Glutamatergic neuron (in vitro differentiated cells): ENCODE data around the gene LRP1. TPM values are rescaled to one million over a fixed set of nuclear protein-coding genes. Genes with fewer than 3 reads are reported as not detected.
A peak's percentile ranks its signal among the peaks of the same experiment; 100 is the strongest.

Experiments used
- DNase-seq: peaks from one replicate; pipeline ENCODE4 v3.0.0; 2022
- H3K27ac Mint-ChIP-seq: one replicate; pipeline ENCODE4 v1.8.0; 2020; ENCODE audit warnings: mild to moderate bottlenecking, mixed read lengths, inconsistent platforms; ENCODE audit not compliant: unreplicated experiment
- H3K27me3 Mint-ChIP-seq: one replicate; pipeline ENCODE4 v1.8.0; 2020; ENCODE audit warnings: mild to moderate bottlenecking, moderate library complexity, mixed read lengths, inconsistent platforms; ENCODE audit not compliant: unreplicated experiment
- H3K36me3 Mint-ChIP-seq: one replicate; pipeline ENCODE4 v1.8.0; 2020; ENCODE audit warnings: mild to moderate bottlenecking, mixed read lengths, inconsistent platforms; ENCODE audit not compliant: unreplicated experiment
- H3K4me1 Mint-ChIP-seq: one replicate; pipeline ENCODE4 v1.8.0; 2020; ENCODE audit warnings: mild to moderate bottlenecking, low read depth, mixed read lengths, inconsistent platforms; ENCODE audit not compliant: unreplicated experiment
- H3K4me3 Mint-ChIP-seq: one replicate; pipeline ENCODE4 v1.8.0; 2020; ENCODE audit warnings: mild to moderate bottlenecking, mixed read lengths, inconsistent platforms; ENCODE audit not compliant: unreplicated experiment
- H3K9me3 Mint-ChIP-seq: one replicate; pipeline ENCODE4 v1.8.0; 2020; ENCODE audit warnings: mild to moderate bottlenecking, moderate library complexity, mixed read lengths, inconsistent platforms; ENCODE audit not compliant: unreplicated experiment
- CTCF ChIP-seq: fragments of 200-600 bp; sonication (generic); IDR thresholded peaks from one replicate; pipeline ENCODE4 v1.5.0; 2021; ENCODE audit not compliant: partially characterized antibody, unreplicated experiment
- total RNA-seq: library from RNA; stranded (reverse); fragmentation: NEBNext Ultra II Directional; extraction: Animal tissue kit (Norgen Biotek cat#: 25700); gene quantifications from one replicate; pipeline ENCODE4 v1.2.1, GENCODE V29; 2021; ENCODE audit not compliant: unreplicated experiment

LRP1 gene
- total RNA-seq, 1 donor from 2014 or later, result 125 TPM

GRCh38 chr12:57240066-57240921 lies 112.0 kb downstream of the LRP1 start:
- no peak for TF ChIP-seq CTCF
- Mint-ChIP-seq H3K27me3 (peaks cover 42% of the 10 kb centered on the region), H3K4me1 (peaks cover 28% of the 10 kb centered on the region), H3K4me3 (peak overlapping the region; percentile 98), H3K9me3 (peaks cover 32% of the 10 kb centered on the region), H3K27ac (peak overlapping the region; percentile 99), H3K36me3 (no peaks in the 10 kb centered on the region)
- DNase-seq, result peak; percentile 72

DNA sequence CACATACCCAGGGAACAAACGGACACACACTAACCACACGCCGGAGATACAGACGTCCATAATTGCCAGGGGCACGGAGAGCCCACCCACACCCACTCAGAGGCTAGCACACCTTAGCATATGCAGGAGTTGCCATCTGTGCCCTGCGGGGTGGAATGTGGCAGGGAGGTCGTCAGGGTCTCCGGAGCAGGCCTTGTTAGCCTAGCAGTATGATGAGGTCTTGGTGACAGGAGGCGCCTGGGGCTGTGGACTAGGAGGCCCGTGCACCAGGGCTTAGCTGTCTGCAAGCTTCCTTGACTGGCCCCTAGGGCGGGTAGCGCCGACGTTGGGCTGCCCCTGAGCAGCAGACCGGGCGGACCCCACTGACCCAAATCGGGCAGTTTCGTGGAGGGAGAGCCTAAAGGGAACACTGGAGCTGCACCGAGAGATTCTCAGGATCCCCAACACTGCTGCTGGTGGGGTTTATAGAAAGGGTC lies 112.7 kb downstream of the LRP1 start:
- Mint-ChIP-seq H3K9me3 (peaks cover 32% of the 10 kb centered on the region), H3K27ac (peak overlapping the region; percentile 99), H3K27me3 (peaks cover 38% of the 10 kb centered on the region), H3K4me1 (peaks cover 28% of the 10 kb centered on the region), H3K36me3 (no peaks in the 10 kb centered on the region), H3K4me3 (peak overlapping the region; percentile 98)
- peak; percentile 38 for TF ChIP-seq CTCF
- peak; percentile 79 for DNase-seq

- TF ChIP-seq CTCF, result peak; percentile 7
- peaks cover 33% of the 10 kb centered on the region for H3K9me3 Mint-ChIP-seq
- H3K4me1 Mint-ChIP-seq, result peaks cover 27% of the 10 kb centered on the region
- peak; percentile 66 for DNase-seq
- no peaks in the 10 kb centered on the region for H3K36me3 Mint-ChIP-seq
- H3K27ac Mint-ChIP-seq, result peak overlapping the region; percentile 99
- peak overlapping the region; percentile 98 for H3K4me3 Mint-ChIP-seq
- H3K27me3 Mint-ChIP-seq, result peaks cover 37% of the 10 kb centered on the region
These were observed 113.4 kb downstream of the LRP1 start for GRCh38 chr12:57241402-57242310.

GRCh38 chr12:57242329-57242690 lies 114.0 kb downstream of the LRP1 start:
- peaks cover 29% of the 10 kb centered on the region for H3K9me3 Mint-ChIP-seq
- DNase-seq, result no peak
- H3K27me3 Mint-ChIP-seq, result peaks cover 31% of the 10 kb centered on the region
- H3K4me3 Mint-ChIP-seq, result peak overlapping the region; percentile 98
- TF ChIP-seq CTCF, result no peak
- peaks cover 24% of the 10 kb centered on the region for H3K4me1 Mint-ChIP-seq
- H3K27ac Mint-ChIP-seq, result peak overlapping the region; percentile 81
- H3K36me3 Mint-ChIP-seq, result no peaks in the 10 kb centered on the region
